Loucy (cell line): ENCODE data around the gene ANKRD60.

Source experiments
- H2AFZ ChIP-seq: fragments of 200-600 bp; sonication (generic); 2 replicates; pipeline ENCODE4 v1.6.0; 2016; ENCODE audit warnings: antibody characterized with exemption, mild to moderate bottlenecking, low read length, moderate library complexity
- H3F3A ChIP-seq: fragments of 200-600 bp; 2 replicates; pipeline ENCODE4 v1.6.0; 2016; ENCODE audit warnings: antibody characterized with exemption, low read depth, mild to moderate bottlenecking
- H3K27me3 ChIP-seq: fragments of 200-600 bp; sonication (generic); 2 replicates; pipeline ENCODE4 v1.6.1; 2014; ENCODE audit warnings: low read length, mild to moderate bottlenecking; ENCODE audit not compliant: insufficient read depth, poor library complexity, severe bottlenecking
- H3K36me3 ChIP-seq: fragments of 200-600 bp; sonication (generic); 2 replicates; pipeline ENCODE4 v1.6.1; 2016; ENCODE audit warnings: low read length; ENCODE audit not compliant: insufficient read depth
- H3K4me1 ChIP-seq: fragments of 200-600 bp; sonication (generic); 2 replicates; pipeline ENCODE4 v1.5.1; 2014; ENCODE audit warnings: low read length, mild to moderate bottlenecking; ENCODE audit not compliant: insufficient read depth, poor library complexity, severe bottlenecking
- H3K4me2 ChIP-seq: fragments of 200-600 bp; sonication (generic); 2 replicates; pipeline ENCODE4 v1.6.0; 2014; ENCODE audit warnings: antibody characterized with exemption, low read length, low read depth, mild to moderate bottlenecking; ENCODE audit not compliant: poor library complexity, severe bottlenecking
- H3K4me3 ChIP-seq: fragments of 200-600 bp; sonication (generic); 2 replicates; pipeline ENCODE4 v1.5.1; 2014; ENCODE audit warnings: low read length, mild to moderate bottlenecking, mixed read lengths; ENCODE audit not compliant: poor library complexity, severe bottlenecking
- H3K79me2 ChIP-seq: fragments of 200-600 bp; sonication (generic); 2 replicates; pipeline ENCODE4 v1.6.1; 2014; ENCODE audit warnings: low read length; ENCODE audit not compliant: insufficient read depth
- H3K9ac ChIP-seq: fragments of 200-600 bp; sonication (generic); 2 replicates; pipeline ENCODE4 v1.6.0; 2014; ENCODE audit warnings: mild to moderate bottlenecking, low read depth, low read length, moderate library complexity; ENCODE audit not compliant: poor library complexity, severe bottlenecking
- H3K9me2 ChIP-seq: fragments of 200-600 bp; sonication (generic); replicated peaks from 2 replicates; pipeline ENCODE4 v1.6.1; 2016; ENCODE audit warnings: low read depth, low read length, mixed read lengths
- H3K9me3 ChIP-seq: fragments of 200-600 bp; sonication (generic); 2 replicates; pipeline ENCODE4 v1.6.1; 2014; ENCODE audit warnings: mild to moderate bottlenecking, antibody characterized with exemption, low read length, low read depth; ENCODE audit not compliant: insufficient read depth
- H4K20me1 ChIP-seq: fragments of 200-600 bp; sonication (generic); 2 replicates; pipeline ENCODE4 v1.6.0; 2014; ENCODE audit warnings: antibody characterized with exemption, low read length, mild to moderate bottlenecking; ENCODE audit not compliant: insufficient read depth, poor library complexity, severe bottlenecking
- CTCF ChIP-seq: fragments of 200-600 bp; sonication (generic); conservative IDR thresholded peaks from 2 replicates; pipeline ENCODE4 v1.5.1; 2014; ENCODE audit warnings: mild to moderate bottlenecking, antibody characterized with exemption, low read length
- EZH2phosphoT487 ChIP-seq: fragments of 200-600 bp; IDR thresholded peaks from 2 replicates; pipeline ENCODE4 v1.6.1; 2018; ENCODE audit warnings: antibody characterized with exemption, mild to moderate bottlenecking, moderate library complexity, borderline replicate concordance

Gene ANKRD60

GRCh38 chr20:58171796-58172425 is 56.5 kb downstream of the ANKRD60 start:
- TF ChIP-seq EZH2phosphoT487 (no peak), CTCF (no peak)
- no peaks in the 10 kb centered on the region for H3K79me2 ChIP-seq
- no peaks in the 10 kb centered on the region for H4K20me1 ChIP-seq
- no peaks in the 10 kb centered on the region for H3K9me2 ChIP-seq
- H3K4me1 ChIP-seq, result no peaks in the 10 kb centered on the region
- H3K36me3 ChIP-seq, result no peaks in the 10 kb centered on the region
- no peaks in the 10 kb centered on the region for H3K9me3 ChIP-seq
- H2AFZ ChIP-seq, result no peak overlapping the region
- H3K4me3 ChIP-seq, result no peak overlapping the region
- no peak overlapping the region for H3K9ac ChIP-seq
- H3F3A ChIP-seq, result no peaks in the 10 kb centered on the region
- no peak overlapping the region for H3K4me2 ChIP-seq
- H3K27me3 ChIP-seq, result no peaks in the 10 kb centered on the region

GRCh38 chr20:58169450-58169849 is 59.0 kb downstream of the ANKRD60 start:
- H3K36me3 ChIP-seq, result no peaks in the 10 kb centered on the region
- no peaks in the 10 kb centered on the region for H3K4me1 ChIP-seq
- H3K27me3 ChIP-seq, result no peaks in the 10 kb centered on the region
- no peak overlapping the region for H3K4me3 ChIP-seq
- no peak overlapping the region for H3K9ac ChIP-seq
- no peaks in the 10 kb centered on the region for H4K20me1 ChIP-seq
- H2AFZ ChIP-seq, result no peak overlapping the region
- no peaks in the 10 kb centered on the region for H3F3A ChIP-seq
- TF ChIP-seq CTCF, result no peak
- no peak for TF ChIP-seq EZH2phosphoT487
- H3K4me2 ChIP-seq, result no peak overlapping the region
- H3K9me3 ChIP-seq, result no peaks in the 10 kb centered on the region
- no peaks in the 10 kb centered on the region for H3K9me2 ChIP-seq
- no peaks in the 10 kb centered on the region for H3K79me2 ChIP-seq

- no peaks in the 10 kb centered on the region for H3F3A ChIP-seq
- no peaks in the 10 kb centered on the region for H3K9me2 ChIP-seq
- no peaks in the 10 kb centered on the region for H3K36me3 ChIP-seq
- no peak overlapping the region for H2AFZ ChIP-seq
- H3K27me3 ChIP-seq, result no peaks in the 10 kb centered on the region
- H3K79me2 ChIP-seq, result no peaks in the 10 kb centered on the region
- H3K9ac ChIP-seq, result no peak overlapping the region
- H3K4me2 ChIP-seq, result no peak overlapping the region
- H4K20me1 ChIP-seq, result no peaks in the 10 kb centered on the region
- H3K4me3 ChIP-seq, result no peak overlapping the region
- no peaks in the 10 kb centered on the region for H3K9me3 ChIP-seq
- no peaks in the 10 kb centered on the region for H3K4me1 ChIP-seq
- TF ChIP-seq EZH2phosphoT487, result no peak
- TF ChIP-seq CTCF, result no peak
Measured at GRCh38 chr20:58168843-58169242, 59.6 kb downstream of the ANKRD60 start.
